H1 (cell line): ENCODE measurements around the gene KRTAP9-2. TPM values are rescaled to one million over a fixed set of nuclear protein-coding genes. Genes with fewer than 3 reads are reported as not detected.

Source experiments
- CHD2 ChIP-seq: IDR thresholded peaks from 2 replicates; pipeline ENCODE4 v1.6.1; 2012; ENCODE audit warnings: low read length, improper control_type of control experiment
- NANOG ChIP-seq: IDR thresholded peaks from 2 replicates; pipeline ENCODE4 v1.6.1; 2011; ENCODE audit warnings: low read length, low read depth, mild to moderate bottlenecking, inconsistent platforms; ENCODE audit not compliant: insufficient read depth, poor library complexity, severe bottlenecking
- POLR2A ChIP-seq, 2 experiments: IDR thresholded peaks; 1 replicate in 1 of 2; 2 replicates in 1 of 2; pipeline ENCODE4 v1.6.1; 2011; ENCODE audit warnings: low read depth in 2 of 2, low read length in 2 of 2, mild to moderate bottlenecking in 2 of 2; ENCODE audit errors: control extremely low read depth in 1 of 2
- SIX5 ChIP-seq: IDR thresholded peaks from 2 replicates; pipeline ENCODE4 v1.6.1; 2011; ENCODE audit warnings: mild to moderate bottlenecking, low read depth, low read length
- SP2 ChIP-seq: IDR thresholded peaks from 2 replicates; pipeline ENCODE4 v1.6.1; 2012; ENCODE audit warnings: mild to moderate bottlenecking, low read length, inconsistent platforms
- polyA plus RNA-seq, 7 experiments: library from polyadenylated mRNA; depleted of rRNA in 3 of 7; stranded (reverse) in 5 of 7; unstranded in 2 of 7; fragments of >200 nt in 5 of 7; fragments of 200-250 nt in 2 of 7; gene quantifications; 1 replicate in 5 of 7; 2 replicates in 1 of 7; 4 replicates in 1 of 7; pipeline versions ENCODE4 v1.2.1 to v1.2.3, GENCODE V29; 2011 to 2013; ENCODE audit warnings: missing spikeins in 2 of 7, mixed read lengths in 2 of 7
- total RNA-seq: library from RNA; stranded (reverse); fragmentation: NEBNext Ultra II Directional; extraction: Animal tissue kit (Norgen Biotek cat#: 25700); gene quantifications from 2 replicates; pipeline ENCODE4 v1.2.1, GENCODE V29; 2021

Gene KRTAP9-2
- total and polyA plus RNA-seq, 2 of the 8 experiments (the other 6 are each of a cell fraction or from before 2014, with no cell fraction given) = not detected

GRCh38 chr17:41199421-41200078 is 26.9 kb upstream of the KRTAP9-2 start (continued):
- no peak for TF ChIP-seq CHD2
- no peak for TF ChIP-seq NANOG
- no peak for TF ChIP-seq SIX5
- TF ChIP-seq SP2 = no peak
- TF ChIP-seq POLR2A (IDR thresholded peaks at IDR 0.05; ENCODE audit: control extremely low read depth in 1 of 2, low read depth in 2 of 2, low read length in 2 of 2) = no peak
